ENCODE results near the gene KCNMA1.

The KCNMA1 gene

DNA sequence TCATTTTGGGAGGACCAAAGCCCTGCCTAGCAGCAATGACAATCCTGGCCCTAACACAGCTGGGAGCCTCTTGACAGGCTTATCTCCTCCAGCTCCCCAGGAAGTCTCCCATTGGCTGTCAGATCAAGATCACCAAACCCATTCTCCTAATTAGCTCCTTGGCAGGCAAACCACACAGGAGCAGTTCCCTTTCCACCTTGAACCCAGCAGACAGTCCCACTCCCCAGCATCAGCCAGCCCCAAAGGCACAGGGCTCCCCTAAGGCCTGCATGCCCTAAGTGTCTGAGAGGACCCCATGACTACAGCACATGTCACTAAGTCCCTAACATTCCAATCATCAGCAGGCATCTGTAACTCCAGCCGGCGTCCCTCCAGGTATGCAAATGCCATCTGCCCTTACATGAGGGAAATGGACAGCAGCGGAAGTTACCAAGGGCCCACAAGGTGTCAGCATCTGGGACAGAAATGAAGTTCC is 348.5 kb downstream of the KCNMA1 start:
- DNase-seq = no peak

DNA sequence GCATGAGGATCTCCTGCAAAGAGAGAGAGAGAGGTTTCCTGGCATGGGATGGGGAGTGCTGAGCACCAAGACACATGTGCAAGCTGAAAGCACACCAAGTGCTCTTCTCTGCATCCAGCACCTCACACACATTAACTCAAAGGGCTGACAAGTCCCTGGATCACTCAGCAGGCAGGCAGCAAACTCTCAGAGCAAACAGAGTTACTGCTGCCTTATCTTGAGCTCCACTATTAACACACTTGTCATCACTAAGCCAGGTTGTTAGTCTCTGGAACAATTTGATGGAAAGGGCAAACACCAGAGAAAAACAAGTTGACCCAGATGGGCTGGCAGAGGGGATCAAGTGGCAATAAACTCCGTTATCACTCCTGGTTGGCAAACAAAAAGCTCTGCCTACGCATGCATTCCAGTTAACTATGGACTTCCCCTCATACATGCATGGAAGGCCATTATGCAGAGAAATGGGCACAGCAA is 349.9 kb downstream of the KCNMA1 start:
- peak in 1 of 2 experiments; percentile 17 for DNase-seq

DNA sequence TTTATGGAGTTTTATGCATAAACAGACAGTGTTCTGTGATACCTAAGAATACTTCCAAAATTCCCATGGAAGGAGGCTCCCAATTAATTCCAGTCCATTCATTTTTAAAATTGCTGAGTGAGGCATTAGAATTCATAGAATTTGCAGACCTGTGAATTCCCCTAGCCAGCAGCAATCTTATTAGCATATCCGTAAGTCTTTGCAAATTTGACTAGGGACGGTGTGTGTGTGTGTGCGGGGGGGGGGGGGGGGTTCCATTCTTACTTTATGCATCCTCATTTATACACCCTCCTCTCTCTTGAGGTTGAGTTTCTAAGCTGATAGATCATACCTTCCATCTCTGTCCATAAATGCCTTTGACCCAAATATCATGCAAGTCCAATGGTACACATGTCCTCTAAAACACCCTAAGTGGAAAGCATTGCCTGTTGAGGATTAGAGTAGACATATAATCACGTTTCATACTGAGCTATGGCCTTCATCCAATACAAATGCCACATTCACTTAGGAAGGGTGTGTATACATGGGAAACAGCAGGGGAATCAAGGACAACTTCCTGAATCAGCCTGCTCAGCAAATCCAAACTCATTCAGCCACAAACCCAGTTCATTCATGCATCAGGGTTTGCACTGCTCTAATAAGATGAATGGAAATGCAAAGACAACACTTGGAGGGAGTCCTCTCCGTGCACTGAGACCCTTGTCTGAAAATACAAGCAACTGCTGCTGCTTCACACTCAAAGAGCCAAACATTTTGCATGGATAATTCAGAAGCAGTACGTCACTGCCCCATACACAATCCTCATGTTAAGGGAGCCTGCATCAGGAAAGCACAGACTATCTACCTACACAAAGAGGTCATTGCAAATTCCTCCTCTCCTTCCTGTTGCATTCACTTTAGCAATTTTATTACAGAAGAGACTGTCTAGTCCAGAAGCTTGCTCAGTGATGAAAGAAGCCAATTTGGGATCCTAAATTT is 350.8 kb downstream of the KCNMA1 start:
- DNase-seq = no peak

DNA sequence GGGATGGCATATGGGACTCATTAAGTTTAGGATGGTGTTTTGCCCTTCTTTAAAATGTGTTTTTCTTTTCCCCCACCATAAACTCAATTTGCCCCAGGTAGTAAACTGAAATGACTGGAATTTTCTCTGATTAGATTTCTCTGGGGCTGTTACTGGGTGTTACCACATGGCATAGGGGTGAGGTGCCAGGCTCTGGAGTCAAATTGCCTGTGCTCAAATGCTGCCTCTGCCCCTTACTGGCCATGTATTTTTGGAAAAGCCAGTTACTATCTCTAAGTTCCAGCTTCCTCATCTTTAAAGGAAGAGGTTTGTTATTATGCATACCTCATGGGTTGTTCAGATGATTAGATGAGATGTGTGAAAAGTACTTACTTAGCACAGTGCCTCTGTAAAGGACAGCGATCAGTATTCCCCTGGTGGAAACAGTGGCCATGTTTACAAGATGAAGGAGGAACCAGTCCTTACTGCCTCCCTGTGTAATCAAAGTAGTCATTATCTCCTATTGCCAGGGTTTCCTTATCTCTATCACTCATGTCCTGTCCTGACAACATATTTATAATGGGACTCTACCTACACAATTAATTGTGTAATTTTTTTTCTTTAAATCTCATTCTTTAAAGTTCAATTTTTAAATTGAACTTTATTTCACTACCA is 352.0 kb downstream of the KCNMA1 start:
- no peak for DNase-seq

DNA sequence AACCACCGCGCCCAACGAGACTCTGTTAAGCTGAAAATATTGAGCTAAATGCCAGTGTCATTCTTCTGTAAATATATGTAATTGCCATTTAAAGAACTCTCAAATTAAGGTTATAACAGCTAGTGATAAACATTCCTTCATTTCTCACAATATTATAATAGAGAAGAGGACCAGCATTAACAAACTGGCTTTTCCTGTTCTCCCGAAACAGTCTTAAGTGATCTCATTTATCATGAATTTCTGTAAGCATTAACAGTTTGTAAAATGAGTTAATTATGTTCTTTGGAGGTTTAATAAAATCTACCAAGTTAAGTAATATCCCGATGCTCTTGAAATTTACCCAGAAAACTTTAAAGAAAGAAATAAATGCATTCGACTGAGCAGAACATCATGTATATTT is 352.8 kb downstream of the KCNMA1 start:
- no peak for DNase-seq

DNA sequence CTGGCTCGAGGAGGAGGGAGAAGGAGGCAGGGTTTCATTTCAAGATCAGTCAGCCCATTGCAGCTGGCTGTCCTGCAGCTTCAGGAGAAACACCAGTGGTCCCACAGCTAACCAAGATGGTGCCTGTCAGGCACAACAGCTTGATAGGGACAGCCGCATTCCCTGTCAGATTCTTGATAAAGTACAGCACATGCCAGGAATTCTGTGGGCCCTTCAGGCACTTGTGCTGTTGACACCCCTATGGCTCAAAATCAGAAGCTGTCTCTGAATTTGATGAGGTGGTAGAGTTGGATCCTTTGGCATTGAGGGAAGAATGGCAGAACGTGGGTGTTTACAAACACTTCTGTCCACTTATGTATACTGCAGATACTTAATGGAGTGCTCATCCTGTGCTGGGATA is 354.3 kb downstream of the KCNMA1 start:
- DNase-seq = no peak

DNA sequence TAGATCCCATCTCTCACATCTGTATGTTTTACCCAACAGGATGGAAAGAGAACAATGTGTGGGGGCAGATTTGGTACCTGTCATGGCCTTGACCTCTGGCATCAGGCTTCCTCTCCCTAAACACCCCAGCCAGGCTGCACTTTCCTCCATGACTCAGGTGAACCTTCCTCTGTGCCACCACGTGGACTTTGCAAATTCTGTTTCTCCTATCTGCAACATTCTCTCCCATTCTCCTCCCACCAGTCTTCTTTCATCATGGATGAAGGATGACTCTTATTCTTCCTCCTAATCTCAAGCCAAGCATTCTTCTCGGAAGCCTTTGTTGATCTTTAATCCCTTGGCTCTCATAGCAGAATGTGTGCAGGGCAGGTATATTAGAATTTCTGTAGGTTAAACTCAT is 355.4 kb downstream of the KCNMA1 start:
- DNase-seq = no peak

DNA sequence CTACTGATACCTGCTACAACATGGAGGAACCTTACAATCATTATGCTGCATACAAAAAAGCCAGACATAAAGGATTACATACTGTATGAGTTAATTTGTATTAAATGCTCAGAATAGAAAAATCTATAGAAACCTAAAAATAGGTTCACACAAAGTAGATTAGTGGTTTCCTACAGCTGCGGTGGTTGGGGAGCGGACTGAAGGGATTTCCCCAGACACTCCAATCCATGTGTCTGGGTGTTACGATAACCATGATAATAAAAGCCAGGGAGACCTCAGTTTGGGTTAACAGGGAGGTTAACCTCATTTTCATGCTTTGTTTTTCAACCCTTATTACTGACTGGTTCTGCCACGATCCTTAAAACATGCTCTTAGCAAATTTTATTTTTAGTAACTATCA is 355.9 kb downstream of the KCNMA1 start:
- no peak for DNase-seq

DNA sequence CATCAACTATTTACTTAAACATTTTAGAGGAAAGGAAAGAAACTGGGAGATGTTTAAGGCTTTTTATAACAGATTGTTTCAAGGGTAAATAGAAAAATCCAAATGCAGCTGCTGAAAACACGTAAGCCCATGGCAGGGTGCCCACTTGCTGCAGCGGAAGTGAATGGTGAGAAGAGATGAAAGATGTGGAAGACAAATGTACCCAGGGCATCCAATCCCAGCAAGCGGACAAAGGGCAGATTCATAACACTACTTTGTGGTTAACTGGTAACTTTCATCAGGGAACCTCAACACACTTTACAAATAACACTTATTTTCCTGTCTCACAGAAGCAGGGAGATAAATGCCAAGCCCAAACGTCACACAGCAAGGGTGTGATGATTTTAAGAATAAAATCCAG is 358.4 kb downstream of the KCNMA1 start:
- no peak for DNase-seq

DNA sequence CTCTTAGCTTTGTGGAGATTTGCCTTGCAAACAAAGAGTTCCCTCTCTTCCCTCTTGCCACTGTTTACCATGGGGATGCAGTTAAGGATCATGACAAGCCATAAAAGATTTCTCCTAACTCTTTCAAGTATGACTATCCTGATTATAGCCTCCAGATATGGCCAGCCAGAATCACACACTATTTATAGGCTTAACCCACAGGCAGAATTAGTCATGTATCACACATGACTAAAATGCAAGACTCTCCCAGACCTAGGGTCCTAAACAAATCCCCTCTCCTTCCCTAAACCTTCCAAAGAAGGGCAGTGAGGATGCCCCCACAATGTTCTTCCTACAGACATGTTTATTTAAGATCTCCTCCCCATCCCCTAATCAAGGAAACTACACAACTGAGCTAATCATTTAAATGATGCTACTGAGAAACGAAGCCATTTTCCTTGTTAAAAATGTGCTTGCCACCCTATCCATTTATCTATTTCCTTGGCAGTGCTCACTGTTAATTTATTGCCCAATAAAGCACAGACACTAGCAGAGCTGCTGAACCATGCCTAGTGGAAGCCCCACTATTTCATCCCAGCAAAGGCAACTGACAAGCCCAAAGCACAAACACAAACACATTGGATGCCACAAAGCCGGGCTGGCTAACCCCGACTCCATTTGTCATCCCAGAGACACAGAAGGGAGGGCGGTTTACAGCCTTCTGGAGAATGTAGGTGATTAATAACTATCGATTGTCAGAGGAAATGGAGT is 363.4 kb downstream of the KCNMA1 start:
- no peak for DNase-seq

DNA sequence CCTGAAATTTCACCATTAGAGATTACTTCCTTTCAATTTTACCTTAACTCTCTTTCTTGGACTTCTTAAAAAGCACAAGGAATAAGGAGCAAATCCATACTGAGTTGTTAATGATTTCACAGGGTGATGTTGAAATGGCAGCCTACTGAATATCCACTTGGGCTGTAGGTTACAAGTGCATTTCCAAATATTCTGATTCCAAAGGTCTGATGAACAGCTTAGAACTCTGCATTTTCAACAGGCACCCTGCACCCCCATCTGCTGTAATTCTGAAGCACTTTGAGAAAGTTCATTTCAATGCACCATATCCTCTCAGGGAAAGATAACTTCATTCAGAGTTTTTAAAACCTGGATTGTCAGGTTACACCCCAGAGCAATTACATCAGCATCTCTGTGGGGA is 368.4 kb downstream of the KCNMA1 start:
- no peak for DNase-seq

DNA sequence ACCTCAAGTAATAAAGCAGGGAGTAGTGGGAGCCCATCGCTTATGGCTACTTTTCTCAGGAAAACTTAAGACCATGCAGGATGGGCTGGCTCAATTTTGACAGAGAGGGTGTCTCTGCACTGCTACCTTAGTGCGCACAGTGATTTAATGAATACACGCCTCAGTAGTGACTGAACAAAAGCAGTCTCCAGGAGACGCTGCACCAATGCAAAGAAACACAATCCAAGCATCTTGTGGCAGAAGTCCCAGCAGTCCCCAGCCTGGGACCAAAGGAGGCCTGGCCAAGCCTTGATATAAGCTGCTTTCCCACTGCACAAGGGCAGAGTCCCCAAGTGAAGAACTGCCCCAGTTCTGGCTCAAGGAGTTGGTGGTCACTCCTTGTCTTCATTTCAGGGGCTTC is 368.9 kb downstream of the KCNMA1 start:
- DNase-seq = no peak

DNA sequence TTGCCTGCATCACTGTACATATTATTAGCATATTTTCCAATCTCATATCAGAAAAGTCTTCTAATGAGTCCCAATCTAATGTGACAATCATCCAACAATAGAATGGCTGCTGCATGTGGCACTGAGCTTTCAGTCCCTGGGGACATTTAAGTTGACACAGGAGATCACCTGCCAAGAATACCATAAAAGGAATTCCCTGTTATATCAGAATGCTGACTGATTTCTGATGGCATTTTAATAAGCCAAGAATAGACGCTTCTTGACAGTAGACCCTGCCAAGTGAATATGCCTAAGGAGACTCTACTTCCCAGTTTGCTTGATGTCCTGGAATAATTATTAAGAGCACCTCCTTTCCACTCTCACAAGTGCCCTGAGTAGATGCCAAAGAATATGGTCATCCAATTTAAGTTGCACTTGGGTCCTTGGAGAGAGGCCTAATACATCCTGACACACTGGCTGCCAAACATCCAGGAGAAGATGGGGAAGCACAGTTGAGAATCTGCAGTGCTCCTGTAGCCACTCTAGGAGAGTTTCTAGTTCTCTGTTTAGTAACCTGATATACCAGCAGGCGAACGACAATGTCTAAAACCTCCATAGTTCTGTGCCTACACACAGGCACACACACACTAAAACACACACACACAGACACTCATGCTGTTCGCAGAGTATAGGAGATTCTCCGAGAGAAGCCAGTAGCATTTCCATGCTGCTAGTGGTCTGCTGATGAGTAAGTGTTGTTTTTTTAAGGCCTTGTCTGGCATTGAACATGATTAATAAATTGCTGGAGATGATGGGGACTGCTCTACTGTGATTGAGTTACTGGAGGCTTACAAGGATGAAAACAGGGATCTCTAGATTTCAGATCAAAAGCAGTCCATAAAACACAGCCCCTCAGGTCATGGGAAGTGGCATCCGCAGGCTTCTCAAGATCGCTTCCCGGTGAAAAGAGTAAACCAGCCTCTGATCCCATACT is 369.6 kb downstream of the KCNMA1 start:
- no peak for DNase-seq

DNA sequence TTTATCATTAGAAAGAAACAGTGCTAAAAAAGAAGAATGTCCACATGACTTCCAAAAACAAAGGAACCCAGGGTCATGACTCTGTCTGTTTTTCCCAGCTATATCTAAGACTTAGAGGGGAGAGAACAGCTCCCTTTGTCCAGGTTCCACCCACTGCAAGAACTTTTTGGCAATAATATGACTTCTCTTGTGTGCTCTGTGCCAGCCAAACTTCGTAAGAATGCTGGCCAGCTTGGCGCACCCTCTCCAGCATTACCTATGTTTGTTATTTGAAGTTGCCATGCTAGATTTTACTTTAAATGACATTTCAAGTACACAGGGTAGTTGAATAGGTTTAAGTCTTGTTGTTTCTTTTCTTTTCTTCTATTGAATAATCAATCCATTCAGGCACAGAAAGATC is 371.4 kb downstream of the KCNMA1 start:
- DNase-seq = no peak

DNA sequence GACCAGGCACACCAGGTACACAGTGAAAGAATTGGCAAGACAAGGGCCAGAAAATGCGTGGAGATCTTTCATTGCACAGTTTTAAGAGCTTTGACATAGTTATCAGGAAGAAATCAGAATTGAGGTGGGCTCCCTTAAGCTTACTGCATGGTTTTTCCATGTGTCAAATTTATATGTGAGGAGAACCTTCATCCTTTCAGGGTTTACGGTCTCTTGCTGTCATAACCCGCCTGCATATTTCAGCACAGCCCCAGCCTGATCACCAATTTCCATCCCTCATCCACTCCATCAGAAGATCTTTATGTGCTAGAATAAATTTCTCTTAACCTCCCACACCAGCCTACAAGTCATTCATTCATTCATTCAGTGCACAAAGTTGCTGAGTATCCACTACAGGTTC is 373.1 kb downstream of the KCNMA1 start:
- DNase-seq = no peak

DNA sequence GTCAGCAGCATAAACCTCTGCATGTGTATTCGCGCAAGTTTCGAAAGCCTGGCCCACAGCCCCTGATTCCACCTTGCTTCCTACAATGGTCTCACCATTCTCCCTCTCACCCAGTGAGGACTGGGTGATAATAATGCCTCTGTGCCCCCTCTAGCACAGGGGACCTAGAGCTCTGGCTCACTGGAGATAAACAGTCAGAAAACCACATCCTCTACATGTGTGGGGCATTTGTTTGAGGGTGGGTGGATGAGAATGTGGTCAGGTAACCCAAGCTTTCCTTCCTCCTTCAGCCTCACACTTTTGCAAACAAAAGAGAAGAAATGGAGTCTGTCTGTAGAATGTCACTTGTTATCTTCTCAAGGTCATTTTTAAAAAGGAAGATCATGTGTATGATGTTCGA is 373.5 kb downstream of the KCNMA1 start:
- no peak for DNase-seq

DNA sequence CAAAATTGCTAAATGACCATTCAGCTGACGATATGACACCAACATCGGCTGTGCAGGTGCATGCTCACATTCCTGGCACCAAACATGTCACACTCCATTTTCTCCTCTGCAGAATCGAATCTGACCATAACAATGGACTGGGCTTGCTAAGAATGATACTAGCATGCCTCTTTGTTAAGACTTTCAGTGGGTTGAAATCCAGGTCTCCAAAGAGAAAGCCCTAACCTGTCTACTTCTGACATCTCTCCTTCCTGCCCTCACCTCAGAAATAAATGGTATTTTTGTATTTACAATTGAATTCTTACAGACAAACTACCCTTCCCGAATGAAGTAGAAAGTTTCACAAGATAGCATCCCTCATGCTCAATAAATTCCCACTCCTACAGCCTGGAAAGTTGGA is 373.9 kb downstream of the KCNMA1 start:
- no peak for DNase-seq

DNA sequence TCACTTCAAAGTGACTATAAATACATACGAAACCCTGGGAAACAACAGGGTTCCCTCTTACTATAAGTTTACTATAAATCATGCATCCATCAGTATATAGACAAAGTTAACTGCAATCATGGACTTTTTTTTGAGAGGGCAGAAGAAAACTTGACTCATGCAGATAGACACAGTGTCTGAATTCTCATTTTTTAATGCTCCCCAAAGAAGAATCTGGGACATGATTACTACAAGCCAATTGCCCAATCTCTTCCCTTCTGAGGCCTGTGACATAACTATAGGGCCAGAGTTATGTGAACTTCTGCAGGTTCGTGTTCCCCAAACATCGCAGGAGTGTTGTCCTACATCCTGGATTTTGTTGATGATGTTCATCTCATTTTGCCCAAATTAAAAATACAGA is 376.5 kb downstream of the KCNMA1 start:
- DNase-seq = no peak

DNA sequence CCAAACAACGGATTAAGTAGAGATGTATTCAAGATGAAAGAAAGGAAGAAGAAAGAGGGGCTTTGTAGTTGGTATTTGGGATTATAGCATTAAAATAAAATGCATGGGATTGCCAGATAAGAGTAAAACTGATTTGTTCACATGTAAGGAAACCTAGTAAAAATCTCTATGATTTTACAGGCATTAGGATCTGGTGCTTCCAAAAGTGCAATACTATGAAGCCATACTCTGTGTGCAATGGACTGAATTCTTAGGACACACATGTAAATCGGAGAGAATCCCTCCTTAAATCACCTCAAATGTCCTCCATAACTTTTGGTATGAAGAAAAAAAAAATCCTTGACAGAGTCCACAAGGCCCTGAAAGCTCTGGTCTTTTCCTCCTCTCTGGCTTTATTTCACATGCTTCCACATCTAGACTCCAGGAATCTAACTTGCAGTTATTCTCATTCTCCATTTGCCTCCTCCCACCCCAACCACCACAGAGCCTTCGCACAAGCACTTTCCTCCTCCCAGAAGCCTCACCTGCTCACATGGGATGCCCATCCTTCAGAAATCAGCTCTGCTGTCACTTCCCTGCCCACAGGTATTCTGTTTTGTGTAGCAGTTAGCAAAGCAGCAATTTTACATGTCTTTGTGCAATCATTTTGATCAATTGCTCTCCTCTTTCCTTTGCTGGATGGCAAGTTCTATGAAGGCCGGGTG is 378.3 kb downstream of the KCNMA1 start:
- DNase-seq = no peak

DNA sequence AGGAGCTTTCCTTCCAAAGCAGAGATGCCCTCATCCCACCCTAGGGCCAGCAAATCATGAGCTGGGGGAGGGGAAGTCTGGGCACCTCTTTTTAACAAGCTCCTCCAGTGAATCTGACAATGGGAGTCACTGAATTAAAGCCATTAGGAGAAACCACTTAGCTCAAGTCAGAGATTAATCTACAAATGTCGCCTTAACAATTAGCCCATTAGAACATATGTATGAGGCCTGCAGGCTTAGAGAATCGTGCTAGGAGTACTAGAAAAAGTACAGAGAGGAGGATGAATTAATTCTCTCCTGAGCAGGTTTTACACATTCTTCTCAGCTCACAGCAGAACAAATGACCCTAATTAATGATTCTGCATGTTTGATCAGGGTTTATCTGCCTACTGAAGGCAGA is 381.3 kb downstream of the KCNMA1 start:
- no peak for DNase-seq

DNA sequence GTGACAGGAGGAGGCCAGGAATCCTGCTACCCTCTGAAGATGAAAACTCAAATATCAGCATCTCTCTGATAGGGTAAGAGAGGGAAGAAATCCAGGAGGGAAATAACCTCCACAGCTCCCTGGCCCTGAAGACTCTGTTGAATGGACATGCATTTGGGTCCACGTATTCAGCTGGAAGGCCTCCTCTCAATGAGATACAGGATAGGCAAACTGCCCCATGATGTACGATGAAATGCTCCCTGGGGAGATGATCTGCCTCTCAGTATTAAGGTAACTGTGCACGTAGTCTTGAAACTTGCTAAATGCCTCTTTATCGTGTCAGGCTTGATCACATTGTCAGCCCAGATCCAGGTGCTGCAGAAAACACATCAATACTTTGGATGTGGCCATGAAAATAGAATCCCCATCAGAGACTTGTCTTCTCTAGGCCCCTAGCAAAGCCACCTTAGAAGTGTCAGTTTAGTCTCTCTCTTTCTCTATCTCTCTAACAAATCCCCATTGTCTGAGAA is 384.0 kb downstream of the KCNMA1 start:
- DNase-seq = no peak
